ENCODE data around the gene RNF183.
A peak's percentile ranks its signal among the peaks of the same experiment; 100 is the strongest.

Gene RNF183

GRCh38 chr9:113281356-113281755, 21.8 kb downstream of the RNF183 start:
- no peak for DNase-seq (ENCODE audit: low read depth)
- no peak overlapping the region for H3K4me3 ChIP-seq (ENCODE audit: low read depth, low read length)
- TF ChIP-seq, protein P1, sequence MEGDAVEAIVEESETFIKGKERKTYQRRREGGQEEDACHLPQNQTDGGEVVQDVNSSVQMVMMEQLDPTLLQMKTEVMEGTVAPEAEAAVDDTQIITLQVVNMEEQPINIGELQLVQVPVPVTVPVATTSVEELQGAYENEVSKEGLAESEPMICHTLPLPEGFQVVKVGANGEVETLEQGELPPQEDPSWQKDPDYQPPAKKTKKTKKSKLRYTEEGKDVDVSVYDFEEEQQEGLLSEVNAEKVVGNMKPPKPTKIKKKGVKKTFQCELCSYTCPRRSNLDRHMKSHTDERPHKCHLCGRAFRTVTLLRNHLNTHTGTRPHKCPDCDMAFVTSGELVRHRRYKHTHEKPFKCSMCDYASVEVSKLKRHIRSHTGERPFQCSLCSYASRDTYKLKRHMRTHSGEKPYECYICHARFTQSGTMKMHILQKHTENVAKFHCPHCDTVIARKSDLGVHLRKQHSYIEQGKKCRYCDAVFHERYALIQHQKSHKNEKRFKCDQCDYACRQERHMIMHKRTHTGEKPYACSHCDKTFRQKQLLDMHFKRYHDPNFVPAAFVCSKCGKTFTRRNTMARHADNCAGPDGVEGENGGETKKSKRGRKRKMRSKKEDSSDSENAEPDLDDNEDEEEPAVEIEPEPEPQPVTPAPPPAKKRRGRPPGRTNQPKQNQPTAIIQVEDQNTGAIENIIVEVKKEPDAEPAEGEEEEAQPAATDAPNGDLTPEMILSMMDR (IDR thresholded peaks at IDR 0.05; ENCODE audit: control insufficient read depth, extremely low read depth, insufficient read depth): no peak

GRCh38 chr9:113278840-113279239, 24.3 kb downstream of the RNF183 start:
- no peak overlapping the region for H3K4me3 ChIP-seq (ENCODE audit: low read depth, low read length)
- DNase-seq (ENCODE audit: low read depth): no peak
- TF ChIP-seq, protein P1 (IDR thresholded peaks at IDR 0.05; ENCODE audit: control insufficient read depth, extremely low read depth, insufficient read depth): no peak

- peak; percentile 85 for DNase-seq (ENCODE audit: low read depth)
- TF ChIP-seq, protein P1 (IDR thresholded peaks at IDR 0.05; ENCODE audit: control insufficient read depth, extremely low read depth, insufficient read depth): no peak
- H3K4me3 ChIP-seq (ENCODE audit: low read depth, low read length): peak within 1 kb of the TSS; percentile 97
Measured at GRCh38 chr9:113275157-113276131, 27.7 kb downstream of the RNF183 start, which contains the start of the genes CDC26 and PRPF4. TSS of gene CDC26 (minus strand) at chr9:113275572. CDS start at chr9:113272507, 3,065 bp downstream. TSS of gene PRPF4 (plus strand) at chr9:113275658. CDS start at chr9:113275744, 86 bp downstream.

- TF ChIP-seq, protein P1 (IDR thresholded peaks at IDR 0.05; ENCODE audit: control insufficient read depth, extremely low read depth, insufficient read depth): peak; percentile 66
- H3K4me3 ChIP-seq (ENCODE audit: low read depth, low read length): peak overlapping the region; percentile 97
- DNase-seq (ENCODE audit: low read depth): no peak
Measured at GRCh38 chr9:113274474-113275156, 28.6 kb downstream of the RNF183 start.

GRCh38 chr9:113269871-113270270, 33.3 kb downstream of the RNF183 start:
- no peak for DNase-seq (ENCODE audit: low read depth)
- TF ChIP-seq, protein P1 (IDR thresholded peaks at IDR 0.05; ENCODE audit: control insufficient read depth, extremely low read depth, insufficient read depth): no peak
- no peak overlapping the region for H3K4me3 ChIP-seq (ENCODE audit: low read depth, low read length)

- DNase-seq (ENCODE audit: low read depth): no peak
- TF ChIP-seq, protein P1 (IDR thresholded peaks at IDR 0.05; ENCODE audit: control insufficient read depth, extremely low read depth, insufficient read depth): no peak
- no peak overlapping the region for H3K4me3 ChIP-seq (ENCODE audit: low read depth, low read length)
Measured at GRCh38 chr9:113269355-113269754, 33.8 kb downstream of the RNF183 start.

Data from LNCaP clone FGC (cell line).